Activated naive CD4-positive, alpha-beta T cell (primary cell): ENCODE measurements around the gene ZKSCAN7.
"Not testable (repeated sequence)": the region's sequence is repeated elsewhere in the genome, so short reads cannot be mapped to it uniquely, and the experiment has no call there.

Experiments used
- DNase-seq, 4 experiments: peaks; one replicate each; lab custom pipeline; 2025; lab: John Stamatoyannopoulos, UW

Gene ZKSCAN7

GRCh38 chr3:44577354-44577952 lies 22.5 kb downstream of the ZKSCAN7 start:
- not testable (repeated sequence) for DNase-seq

- DNase-seq = not testable (repeated sequence)
Measured at GRCh38 chr3:44578316-44578715, 23.3 kb downstream of the ZKSCAN7 start.

- DNase-seq = not testable (repeated sequence)
Measured at GRCh38 chr3:44578924-44579515, 24.0 kb downstream of the ZKSCAN7 start.

GRCh38 chr3:44579749-44580148 lies 24.8 kb downstream of the ZKSCAN7 start:
- not testable (repeated sequence) for DNase-seq

GRCh38 chr3:44580971-44581370 lies 26.0 kb downstream of the ZKSCAN7 start:
- DNase-seq = not testable (repeated sequence)

GRCh38 chr3:44584646-44585501 lies 29.9 kb downstream of the ZKSCAN7 start, which contains the start of gene ZNF660:
TSS of gene ZNF660 (plus strand) at chr3:44584964. CDS start at chr3:44594194, 9,230 bp downstream.
- DNase-seq = no peak

GRCh38 chr3:44596621-44597020 lies 41.6 kb downstream of the ZKSCAN7 start:
- DNase-seq = no peak

- DNase-seq = no peak
Measured at GRCh38 chr3:44601749-44602148, 46.8 kb downstream of the ZKSCAN7 start.

- DNase-seq = no peak
Measured at GRCh38 chr3:44612678-44613077, 57.7 kb downstream of the ZKSCAN7 start.
